GM21737 (cell line): ENCODE results near the gene ARMC6.
"Not testable (repeated sequence)": the region's sequence is repeated elsewhere in the genome, so short reads cannot be mapped to it uniquely, and the experiment has no call there.

Experiments
- ATAC-seq: cut with Tn5 transposase; IDR thresholded peaks from one replicate; pipeline ENCODE4 v1.9.1; 2021; ENCODE audit warnings: mild to moderate bottlenecking, moderate library complexity; ENCODE audit not compliant: unreplicated experiment

Gene ARMC6

GRCh38 chr19:19074196-19074882 is 40.9 kb downstream of the ARMC6 start:
- no peak for ATAC-seq

GRCh38 chr19:19075126-19075525 is 41.7 kb downstream of the ARMC6 start:
- no peak for ATAC-seq

GRCh38 chr19:19076476-19076875 is 43.1 kb downstream of the ARMC6 start:
- ATAC-seq: no peak

GRCh38 chr19:19077103-19077502 is 43.7 kb downstream of the ARMC6 start:
- no peak for ATAC-seq

GRCh38 chr19:19078801-19079200 is 45.4 kb downstream of the ARMC6 start:
- no peak for ATAC-seq

- no peak for ATAC-seq
Measured at GRCh38 chr19:19079571-19079970, 46.2 kb downstream of the ARMC6 start.

- ATAC-seq: no peak
Measured at GRCh38 chr19:19081642-19082151, 48.3 kb downstream of the ARMC6 start.

- ATAC-seq: no peak
Measured at GRCh38 chr19:19083413-19084178, 50.2 kb downstream of the ARMC6 start.

- ATAC-seq: no peak
Measured at GRCh38 chr19:19087676-19088075, 54.3 kb downstream of the ARMC6 start.

- no peak for ATAC-seq
Measured at GRCh38 chr19:19094513-19094912, 61.1 kb downstream of the ARMC6 start.

- no peak for ATAC-seq
Measured at GRCh38 chr19:19095691-19096090, 62.3 kb downstream of the ARMC6 start.

- ATAC-seq: no peak
Measured at GRCh38 chr19:19096641-19097627, 63.5 kb downstream of the ARMC6 start.

GRCh38 chr19:19098084-19098702 is 64.8 kb downstream of the ARMC6 start:
- no peak for ATAC-seq

GRCh38 chr19:19098703-19099632 is 65.6 kb downstream of the ARMC6 start:
- ATAC-seq: no peak

GRCh38 chr19:19101540-19101939 is 68.1 kb downstream of the ARMC6 start:
- no peak for ATAC-seq

GRCh38 chr19:19102566-19102965 is 69.2 kb downstream of the ARMC6 start:
- not testable (repeated sequence) for ATAC-seq

- ATAC-seq: no peak
Measured at GRCh38 chr19:19103167-19103566, 69.8 kb downstream of the ARMC6 start.

- ATAC-seq: no peak
Measured at GRCh38 chr19:19105365-19106055, 72.1 kb downstream of the ARMC6 start.

GRCh38 chr19:19106056-19106551 is 72.7 kb downstream of the ARMC6 start:
- ATAC-seq: no peak
